GM10847 (cell line): ENCODE results near the gene PAX5.

ENCODE experiments used
- POLR2A ChIP-seq: IDR thresholded peaks from 2 replicates; pipeline ENCODE4 v1.6.1; 2011; ENCODE audit not compliant: insufficient read length; ENCODE audit errors: extremely low read depth

Gene PAX5

DNA sequence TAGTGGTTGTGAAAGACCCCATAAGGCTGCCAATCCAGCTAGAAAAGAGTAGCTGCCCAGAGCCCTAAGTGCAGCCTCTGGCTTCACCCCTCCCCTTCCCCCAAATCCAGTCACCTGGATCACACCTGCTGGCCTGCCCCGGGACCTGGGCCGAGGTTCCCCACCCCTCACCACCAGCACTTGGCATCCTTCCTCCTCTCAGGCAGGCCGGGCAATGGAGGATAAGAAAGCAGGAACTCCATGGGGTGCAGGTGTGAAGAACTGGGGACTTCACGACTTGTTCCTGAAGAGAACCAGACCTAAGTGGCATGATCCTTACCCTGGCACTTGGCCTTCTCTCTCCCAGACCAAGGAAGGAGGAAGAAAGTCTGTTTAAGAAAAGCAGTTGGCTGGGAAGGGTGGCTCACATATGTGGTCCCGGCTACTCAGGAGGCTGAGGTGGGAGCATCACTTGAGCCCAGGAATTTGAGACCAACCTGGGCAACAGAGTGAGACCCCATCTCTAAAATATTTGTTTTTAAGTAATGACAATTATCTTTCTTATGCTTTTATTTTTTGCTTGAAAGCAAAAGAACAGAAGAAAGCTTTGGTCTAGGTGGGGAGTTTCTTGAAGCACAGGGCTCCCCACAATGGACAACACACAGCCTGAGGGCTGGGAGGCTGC lies 131.1 kb downstream of the PAX5 start:
- TF ChIP-seq POLR2A = no peak

DNA sequence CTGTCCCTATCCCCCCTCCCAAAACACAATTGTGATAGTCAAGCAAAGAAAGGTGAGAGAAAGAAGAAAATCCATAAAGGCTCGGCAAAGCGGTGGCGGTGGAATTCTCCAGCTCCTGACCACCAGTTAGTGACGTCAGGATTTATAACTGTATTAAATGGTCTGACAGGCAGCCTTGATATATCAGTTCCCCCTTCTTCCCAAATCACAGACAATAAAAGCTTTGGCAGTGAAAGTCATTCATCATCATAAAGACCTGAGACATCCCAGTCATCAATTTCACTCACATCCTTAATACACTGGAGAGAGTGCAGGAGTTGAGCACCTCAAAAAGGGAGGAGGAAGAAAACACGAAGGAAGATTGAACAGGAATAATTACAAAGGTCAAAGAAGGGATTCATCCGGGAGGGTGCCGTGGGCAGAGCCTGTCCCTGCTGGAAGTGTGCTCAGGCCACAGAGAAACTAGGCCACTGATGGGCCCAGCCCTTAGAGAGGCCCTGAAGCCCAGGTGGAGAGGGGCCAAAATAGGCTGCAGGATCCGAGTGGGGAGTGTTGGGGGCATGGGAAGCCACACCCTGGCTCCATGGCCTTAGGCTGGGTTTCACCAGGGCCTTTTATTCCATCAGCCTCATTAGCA lies 131.9 kb downstream of the PAX5 start:
- TF ChIP-seq POLR2A = no peak

DNA sequence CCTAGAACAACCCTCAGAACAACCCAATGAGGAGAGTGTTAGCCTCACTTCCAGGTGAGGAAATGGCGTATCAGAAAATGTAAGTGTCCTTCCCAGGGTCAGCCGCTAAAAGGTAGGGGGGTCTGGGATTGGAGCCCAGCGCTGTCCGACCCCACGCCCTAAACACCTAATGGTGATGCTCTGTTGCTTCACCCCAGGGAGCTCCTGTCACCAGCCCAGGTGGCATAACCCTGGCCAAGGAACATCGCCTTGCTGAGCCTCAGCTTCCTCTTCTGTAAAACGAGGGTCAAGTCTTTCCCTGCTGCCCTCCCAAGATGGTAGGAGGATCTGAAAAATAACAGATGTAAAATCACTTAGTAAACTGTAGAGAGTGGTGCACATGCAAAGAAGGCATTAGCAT lies 132.5 kb downstream of the PAX5 start:
- TF ChIP-seq POLR2A = no peak

DNA sequence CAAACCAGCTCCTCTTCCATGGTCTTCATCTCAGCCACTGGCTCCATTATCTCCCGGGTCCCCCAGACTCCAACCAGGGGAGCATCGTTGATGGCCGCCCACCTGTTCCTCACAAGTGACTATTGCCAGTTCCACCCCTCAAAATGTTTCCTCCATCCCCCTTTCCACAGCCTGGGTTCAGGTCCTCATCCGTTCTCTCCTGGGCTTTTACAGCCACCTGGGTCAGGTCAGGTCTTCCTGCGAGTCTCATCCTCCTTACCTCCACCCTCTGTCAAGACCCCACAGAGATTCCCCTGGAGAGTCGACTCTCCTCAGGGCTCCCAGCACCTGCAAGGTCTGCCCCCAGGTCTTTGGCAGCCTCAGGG lies 133.2 kb downstream of the PAX5 start:
- TF ChIP-seq POLR2A = no peak

DNA sequence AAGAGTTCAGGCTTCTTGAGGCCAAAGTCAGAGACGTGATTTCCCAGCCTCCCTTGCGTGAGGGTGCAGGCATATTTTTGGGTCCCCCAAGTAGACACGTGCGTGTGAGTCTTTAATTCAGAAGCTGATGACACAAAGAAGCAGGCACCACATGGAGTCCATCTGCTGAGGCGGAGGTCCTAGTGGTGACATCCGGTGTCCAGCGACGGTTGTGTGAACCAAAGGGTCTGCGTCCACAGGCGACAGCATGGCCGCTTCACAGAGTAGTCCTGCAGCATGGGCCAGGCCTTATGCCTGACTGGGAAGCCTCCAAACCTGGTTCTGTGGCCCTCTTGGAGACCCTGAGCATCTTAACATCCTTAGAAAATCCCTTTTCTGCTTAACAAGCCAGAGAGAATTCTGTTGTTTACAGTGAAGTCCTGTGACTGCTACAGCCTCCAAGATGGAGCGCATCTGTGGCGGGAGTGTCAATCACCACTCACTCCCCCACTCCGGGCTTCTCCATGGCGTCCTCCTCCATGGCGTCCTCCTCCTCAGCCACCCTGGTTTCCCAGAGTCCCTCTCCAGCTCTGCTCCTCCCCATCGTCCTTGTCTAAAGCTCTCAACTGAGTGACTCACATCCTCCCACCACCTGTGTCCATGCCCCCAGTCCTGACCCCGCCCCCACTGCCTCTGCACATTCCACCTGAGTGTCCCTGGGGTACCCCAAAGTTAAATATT lies 133.8 kb downstream of the PAX5 start:
- no peak for TF ChIP-seq POLR2A

DNA sequence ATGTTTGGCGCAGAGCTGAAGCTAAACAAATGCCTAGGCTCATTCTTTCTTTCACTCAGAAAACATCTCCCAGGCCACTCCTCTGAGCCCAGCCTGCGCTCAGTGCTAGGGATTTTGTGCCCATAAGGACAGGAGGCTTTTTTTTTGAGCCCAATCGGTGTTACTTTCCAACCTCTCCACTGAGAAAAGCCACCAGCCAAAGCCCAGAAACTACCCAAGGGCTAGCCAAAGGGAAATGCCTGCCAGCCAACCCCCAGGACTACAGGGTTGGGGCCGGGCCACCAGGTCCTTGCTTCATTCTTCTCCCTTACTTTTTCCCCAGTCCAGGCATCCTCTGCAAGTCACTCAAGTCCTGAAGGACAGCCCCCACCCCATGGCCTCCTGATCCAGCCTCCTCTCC lies 134.7 kb downstream of the PAX5 start:
- TF ChIP-seq POLR2A = no peak

DNA sequence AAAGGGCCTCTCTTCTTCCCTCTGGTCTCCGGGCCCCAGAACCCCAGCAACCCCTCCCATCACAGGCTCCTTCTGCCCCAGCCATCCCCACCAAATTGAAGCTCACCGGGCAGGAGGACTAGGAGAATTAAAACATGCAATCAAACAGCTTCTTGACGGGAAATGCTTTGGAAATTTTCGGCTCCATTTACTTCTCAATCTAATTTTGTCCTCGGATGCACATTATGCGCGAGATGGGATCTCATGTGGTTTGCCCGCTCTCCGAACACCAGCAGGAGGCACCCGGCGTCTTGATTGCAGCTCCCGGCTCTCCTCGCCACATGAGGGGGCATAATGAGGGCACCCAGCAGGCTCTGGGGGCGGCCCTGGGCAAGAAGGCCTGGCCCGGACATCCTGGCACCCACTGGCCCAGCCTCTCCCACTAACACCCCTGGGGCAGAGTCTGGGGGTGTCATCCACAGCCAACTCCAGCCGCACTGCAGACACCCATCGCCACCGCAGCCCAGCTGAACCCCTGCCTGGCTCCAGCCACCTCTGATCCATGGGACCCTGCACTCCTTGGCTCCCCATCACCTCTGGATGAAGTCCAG lies 135.5 kb downstream of the PAX5 start:
- TF ChIP-seq POLR2A = no peak

DNA sequence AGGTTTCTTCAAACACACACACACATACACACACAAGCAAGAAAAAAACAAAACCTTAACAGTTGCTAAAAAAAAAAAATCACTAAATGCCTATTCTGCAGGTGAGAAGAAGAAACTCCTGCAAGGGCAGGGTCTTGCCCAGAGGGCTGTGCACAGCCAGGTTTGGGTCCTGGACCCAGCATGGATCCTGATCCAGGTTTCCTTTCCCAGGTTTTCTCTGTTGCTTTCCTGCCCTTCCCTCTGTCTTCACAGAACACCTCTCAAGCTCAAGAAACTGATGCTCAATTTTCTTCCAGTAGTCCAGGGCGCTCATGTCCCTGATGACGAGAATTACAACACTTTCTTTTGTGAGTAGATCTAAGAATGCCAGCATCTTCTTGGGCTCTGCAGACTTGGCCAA lies 136.6 kb downstream of the PAX5 start:
- TF ChIP-seq POLR2A = no peak

DNA sequence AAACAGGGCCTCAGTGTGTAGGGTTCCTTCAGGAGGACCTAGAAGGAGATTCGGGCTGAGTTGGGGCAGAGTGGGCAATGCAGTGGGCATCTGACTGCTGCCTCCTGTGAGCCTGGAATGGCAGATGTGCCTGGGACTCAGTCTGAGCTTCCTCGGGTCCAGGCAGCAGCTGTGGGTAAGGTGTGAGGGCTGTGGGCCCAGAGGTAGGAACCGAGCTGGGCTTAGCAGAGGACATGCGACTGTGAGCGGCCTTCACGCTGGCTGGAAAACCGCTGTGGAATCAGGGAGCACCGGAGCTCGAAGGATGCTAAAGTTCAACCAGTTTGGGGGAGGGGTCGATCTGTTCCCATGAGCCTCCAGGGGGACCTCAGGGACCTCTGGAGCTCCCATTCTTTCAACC lies 137.0 kb downstream of the PAX5 start:
- no peak for TF ChIP-seq POLR2A

DNA sequence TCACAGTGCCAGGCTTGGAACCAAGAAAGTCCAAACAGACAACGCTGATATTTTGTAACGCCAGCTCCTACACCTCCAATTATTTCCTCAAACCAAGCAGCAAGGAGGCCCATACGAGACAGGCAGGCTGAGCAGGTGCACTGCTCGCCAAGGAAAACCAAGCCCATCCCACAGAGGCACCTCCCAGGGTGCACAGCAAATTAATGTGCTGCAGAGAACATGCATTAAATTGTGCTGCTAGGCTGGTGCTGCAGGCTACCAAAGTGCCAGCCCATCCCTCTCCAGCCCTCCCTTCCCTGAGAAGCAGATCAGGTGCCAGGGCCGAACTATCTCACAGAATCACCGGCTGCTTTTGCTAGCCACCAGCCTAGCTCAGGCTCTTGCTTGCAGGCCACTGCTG lies 137.8 kb downstream of the PAX5 start:
- no peak for TF ChIP-seq POLR2A

DNA sequence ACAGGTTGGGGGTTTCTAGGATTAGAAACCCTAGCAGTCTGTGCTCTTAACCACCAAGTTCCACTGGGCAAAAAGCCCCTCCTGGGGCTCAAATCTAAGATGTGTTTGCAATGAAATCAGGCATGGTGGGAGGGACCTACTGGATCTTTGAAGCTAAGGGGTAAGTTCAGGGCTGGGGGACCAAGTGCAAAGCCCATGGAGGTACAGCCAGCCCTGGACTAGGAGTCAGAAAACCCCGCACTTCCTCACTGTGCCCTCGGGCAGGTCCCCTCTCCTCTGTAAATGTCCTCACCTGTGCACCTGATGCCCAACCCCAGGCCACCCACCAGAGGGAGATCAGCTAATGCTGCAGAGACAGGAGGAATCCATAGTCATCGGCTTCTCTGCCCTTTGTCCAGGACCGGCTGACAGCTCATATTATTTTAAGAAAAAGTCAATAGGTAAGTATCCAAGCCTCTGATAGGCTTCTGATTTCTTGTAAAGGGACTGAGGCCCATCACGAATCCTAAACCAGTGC lies 138.3 kb downstream of the PAX5 start:
- no peak for TF ChIP-seq POLR2A

DNA sequence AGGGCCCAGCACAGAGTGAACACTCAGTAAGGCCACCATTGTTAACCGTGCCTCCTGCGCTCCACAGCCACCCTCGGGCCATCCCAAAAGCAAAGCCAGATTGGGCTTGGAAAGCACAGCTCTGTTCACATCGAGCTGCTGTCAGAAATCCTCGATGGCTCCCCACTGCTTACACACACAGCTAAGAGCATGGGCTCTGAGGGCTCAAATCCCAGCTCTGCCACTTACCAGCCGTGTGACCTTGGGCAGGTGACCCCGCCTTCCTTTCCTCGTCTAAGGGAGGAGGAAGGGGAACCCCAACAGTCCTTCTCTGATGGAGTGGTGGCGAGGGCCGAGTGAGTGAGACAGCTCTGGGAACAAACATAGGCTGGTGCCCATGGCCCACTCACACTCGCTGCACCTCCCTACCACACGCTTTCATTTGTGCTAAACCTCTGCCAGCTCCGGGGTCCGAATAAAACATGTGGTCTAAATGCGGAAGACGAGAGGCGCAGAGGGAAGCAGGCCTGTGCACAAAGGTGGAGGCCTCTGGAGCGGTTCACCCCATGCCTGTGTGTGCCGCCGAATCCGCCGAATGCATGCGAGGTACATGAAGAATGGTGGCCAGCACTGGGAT lies 139.3 kb downstream of the PAX5 start:
- TF ChIP-seq POLR2A = no peak

DNA sequence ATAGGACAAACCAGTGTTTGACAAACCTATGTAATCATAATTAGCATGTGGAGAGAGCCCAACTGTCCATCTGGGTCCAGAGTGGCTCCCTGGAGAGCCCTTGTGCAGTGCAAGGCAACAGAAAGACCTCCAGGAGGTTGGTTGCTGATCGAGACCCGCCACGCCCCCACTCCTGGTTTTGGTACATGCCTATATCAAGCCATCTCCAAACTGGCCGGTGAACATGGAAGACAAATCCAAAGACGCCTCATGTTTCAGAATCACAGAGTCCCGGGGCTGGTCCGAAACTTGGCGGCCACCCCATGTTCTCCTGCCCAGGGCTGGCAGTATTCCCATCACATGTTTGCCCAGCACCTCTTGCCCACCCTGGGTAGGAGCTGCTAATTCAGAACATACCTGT lies 140.2 kb downstream of the PAX5 start:
- TF ChIP-seq POLR2A = no peak

DNA sequence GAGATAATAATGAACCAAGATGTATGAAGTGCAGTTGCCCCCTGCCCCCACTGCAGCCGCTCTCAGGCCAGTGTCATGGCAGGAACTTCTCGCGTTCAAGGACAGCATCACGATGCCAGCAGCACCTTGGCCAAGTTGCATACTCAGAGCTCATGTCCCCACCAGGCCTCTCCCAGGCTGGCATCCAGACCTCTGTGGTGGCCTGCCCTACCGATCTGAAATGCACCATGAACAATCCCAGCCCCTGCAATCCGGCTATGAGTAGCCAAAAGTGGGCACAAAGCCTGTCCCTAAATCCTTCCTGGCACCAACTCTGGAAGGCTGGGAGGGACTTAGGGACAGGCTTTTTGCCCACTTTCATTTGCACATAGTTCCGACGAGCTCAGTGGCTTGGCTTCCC lies 140.9 kb downstream of the PAX5 start:
- TF ChIP-seq POLR2A = no peak

DNA sequence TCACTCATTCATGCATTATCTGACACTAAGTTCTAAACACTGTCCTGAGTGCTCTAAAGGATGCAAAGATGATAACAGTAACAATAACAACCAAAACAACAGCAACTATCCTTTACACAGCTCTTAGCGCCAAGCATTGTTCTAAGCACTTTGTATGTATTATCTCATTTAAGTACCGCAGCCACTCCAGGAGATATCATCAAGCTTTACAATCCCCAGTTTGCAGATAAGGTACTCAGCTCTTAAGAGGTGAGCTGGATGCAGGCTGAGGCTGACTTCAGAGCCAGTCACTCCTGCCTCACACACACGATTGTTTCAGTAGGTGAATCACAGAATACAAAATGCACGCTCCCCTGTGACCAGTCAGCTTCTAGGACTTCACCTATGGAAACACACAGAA lies 141.8 kb downstream of the PAX5 start:
- TF ChIP-seq POLR2A = no peak

DNA sequence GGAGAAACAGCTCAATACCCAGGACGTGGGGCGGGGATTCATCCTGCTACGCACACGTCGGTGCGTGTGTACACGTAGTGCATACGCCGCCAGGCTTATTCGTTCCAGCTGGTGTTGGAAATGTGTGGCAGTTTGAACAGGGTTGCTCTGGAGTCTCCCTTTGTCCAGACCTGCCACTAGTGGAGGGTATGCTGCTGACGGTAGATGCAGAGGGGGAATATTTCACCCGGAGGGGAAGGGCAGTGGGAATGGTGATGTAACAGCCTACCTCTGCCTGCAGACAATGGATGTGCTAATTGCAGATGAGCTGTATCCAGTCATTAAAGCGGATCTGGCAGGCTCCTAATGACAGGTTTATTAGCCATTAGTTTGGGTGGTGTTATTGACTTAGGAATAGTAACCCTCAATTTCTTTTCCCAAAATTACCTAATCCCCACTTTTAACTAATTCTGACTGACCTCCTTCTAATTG lies 142.7 kb downstream of the PAX5 start:
- TF ChIP-seq POLR2A = no peak

DNA sequence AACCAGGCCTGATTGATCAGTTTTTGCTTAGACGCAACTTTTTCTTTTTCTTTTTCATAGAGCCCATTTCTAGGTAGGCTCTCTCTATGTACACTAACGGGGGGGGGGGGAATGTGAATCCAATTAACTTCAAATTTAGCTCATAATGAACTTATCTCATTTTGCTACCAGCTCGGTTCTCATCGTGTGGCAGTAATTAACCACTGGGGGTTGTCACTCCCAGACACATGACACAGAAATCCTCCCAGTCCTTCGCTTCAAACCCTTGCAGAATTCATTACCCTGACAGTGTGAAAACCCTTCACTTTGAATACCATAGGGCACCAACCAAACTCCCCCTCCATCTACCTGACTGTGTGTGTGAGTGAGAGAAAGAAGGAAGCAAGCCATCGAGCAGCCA lies 144.2 kb downstream of the PAX5 start:
- no peak for TF ChIP-seq POLR2A
